Thoracic aorta (tissue), 2 donors: ENCODE measurements around the gene UBE2QL1. TPM values are rescaled to one million over a fixed set of nuclear protein-coding genes. Genes with fewer than 3 reads are reported as not detected.

Experiments
- ATAC-seq: fragments of 150-250 bp; one replicate; pipeline ENCODE4 v1.8.0; 2017; ENCODE audit warnings: low read depth; ENCODE audit not compliant: insufficient number of reproducible peaks, low FRiP score
- DNase-seq: peaks from one replicate; pipeline ENCODE4 v3.0.0-alpha.2; 2020; ENCODE audit warnings: low spot score
- H3K27ac ChIP-seq, 2 donors: fragments of 200-600 bp; sonication (generic); 1 replicate in 1 of 2; 2 replicates in 1 of 2; pipeline ENCODE4 v1.5.1; 2016; ENCODE audit warnings: mild to moderate bottlenecking in 2 of 2, moderate library complexity in 2 of 2
- H3K27me3 ChIP-seq: fragments of 200-600 bp; sonication (generic); replicated peaks from 2 replicates; pipeline ENCODE4 v1.6.0; 2016; ENCODE audit warnings: mild to moderate bottlenecking; ENCODE audit not compliant: insufficient read depth
- H3K36me3 ChIP-seq: fragments of 200-600 bp; sonication (generic); one replicate; pipeline ENCODE4 v1.5.1; 2016
- H3K4me1 ChIP-seq, 2 donors: fragments of 200-600 bp; sonication (generic); 1 replicate in 1 of 2; 2 replicates in 1 of 2; pipeline versions ENCODE4 v1.5.1 to v1.6.0; 2016; ENCODE audit warnings: low read depth in 2 of 2, mild to moderate bottlenecking in 1 of 2; ENCODE audit not compliant: control insufficient read depth in 1 of 2
- H3K4me3 ChIP-seq: fragments of 200-600 bp; sonication (generic); 2 replicates; pipeline ENCODE4 v1.5.1; 2016; ENCODE audit warnings: mild to moderate bottlenecking
- H3K9me3 ChIP-seq: fragments of 200-600 bp; sonication (generic); 2 replicates; pipeline ENCODE4 v1.5.1; 2016
- total RNA-seq, 2 donors: library from RNA; depleted of rRNA; stranded (reverse); fragments of >200 nt; gene quantifications; one replicate each; pipeline versions ENCODE4 v1.1.0 to v1.2.3, GENCODE V29; 2016
- TF ChIP-seq, protein P1 (sequence below): fragments of 200-600 bp; sonication (generic); IDR thresholded peaks from one replicate; pipeline ENCODE4 v1.5.1; 2019; ENCODE audit warnings: antibody characterized with exemption

The UBE2QL1 gene
- total RNA-seq, 2 donors from 2014 or later: 3.2 to 3.5 TPM

DNA sequence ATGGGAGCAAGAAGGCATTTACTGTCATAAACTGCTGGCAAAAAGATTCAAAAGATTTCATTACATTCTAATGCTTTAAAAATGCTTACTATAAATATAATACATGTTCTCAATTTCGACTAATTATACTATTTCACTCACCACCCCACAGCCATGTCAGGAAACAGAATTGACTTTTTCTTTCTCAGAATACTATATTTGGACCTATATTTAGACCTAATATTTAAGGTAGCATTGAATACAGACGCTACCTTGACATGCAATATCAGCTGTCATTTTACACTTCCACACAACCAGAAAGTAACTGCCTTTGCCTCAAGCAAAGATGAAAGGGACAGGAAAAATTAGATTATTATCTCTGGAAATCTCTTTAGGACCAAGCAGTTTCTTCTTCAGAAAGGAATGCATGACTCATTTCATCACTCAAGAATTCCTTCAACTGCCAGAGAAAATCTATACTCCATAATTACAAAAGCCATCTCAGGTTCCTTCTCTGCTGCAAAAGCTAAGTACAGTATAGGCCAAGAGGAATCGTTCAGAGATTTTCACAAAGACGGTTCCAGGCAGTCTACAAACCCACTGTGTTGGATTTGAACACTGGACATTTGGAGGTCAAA, 11.8 kb upstream of the UBE2QL1 start:
- TF ChIP-seq, protein P1, sequence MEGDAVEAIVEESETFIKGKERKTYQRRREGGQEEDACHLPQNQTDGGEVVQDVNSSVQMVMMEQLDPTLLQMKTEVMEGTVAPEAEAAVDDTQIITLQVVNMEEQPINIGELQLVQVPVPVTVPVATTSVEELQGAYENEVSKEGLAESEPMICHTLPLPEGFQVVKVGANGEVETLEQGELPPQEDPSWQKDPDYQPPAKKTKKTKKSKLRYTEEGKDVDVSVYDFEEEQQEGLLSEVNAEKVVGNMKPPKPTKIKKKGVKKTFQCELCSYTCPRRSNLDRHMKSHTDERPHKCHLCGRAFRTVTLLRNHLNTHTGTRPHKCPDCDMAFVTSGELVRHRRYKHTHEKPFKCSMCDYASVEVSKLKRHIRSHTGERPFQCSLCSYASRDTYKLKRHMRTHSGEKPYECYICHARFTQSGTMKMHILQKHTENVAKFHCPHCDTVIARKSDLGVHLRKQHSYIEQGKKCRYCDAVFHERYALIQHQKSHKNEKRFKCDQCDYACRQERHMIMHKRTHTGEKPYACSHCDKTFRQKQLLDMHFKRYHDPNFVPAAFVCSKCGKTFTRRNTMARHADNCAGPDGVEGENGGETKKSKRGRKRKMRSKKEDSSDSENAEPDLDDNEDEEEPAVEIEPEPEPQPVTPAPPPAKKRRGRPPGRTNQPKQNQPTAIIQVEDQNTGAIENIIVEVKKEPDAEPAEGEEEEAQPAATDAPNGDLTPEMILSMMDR: no peak
- Histone ChIP-seq H3K4me3 (no peak overlapping the region), H3K9me3 (no peaks in the 10 kb centered on the region), H3K4me1 (no peaks in the 10 kb centered on the region), H3K27ac (no peak overlapping the region), H3K27me3 (no peaks in the 10 kb centered on the region), H3K36me3 (no peaks in the 10 kb centered on the region)
- ATAC-seq (no peak), DNase-seq (no peak)

DNA sequence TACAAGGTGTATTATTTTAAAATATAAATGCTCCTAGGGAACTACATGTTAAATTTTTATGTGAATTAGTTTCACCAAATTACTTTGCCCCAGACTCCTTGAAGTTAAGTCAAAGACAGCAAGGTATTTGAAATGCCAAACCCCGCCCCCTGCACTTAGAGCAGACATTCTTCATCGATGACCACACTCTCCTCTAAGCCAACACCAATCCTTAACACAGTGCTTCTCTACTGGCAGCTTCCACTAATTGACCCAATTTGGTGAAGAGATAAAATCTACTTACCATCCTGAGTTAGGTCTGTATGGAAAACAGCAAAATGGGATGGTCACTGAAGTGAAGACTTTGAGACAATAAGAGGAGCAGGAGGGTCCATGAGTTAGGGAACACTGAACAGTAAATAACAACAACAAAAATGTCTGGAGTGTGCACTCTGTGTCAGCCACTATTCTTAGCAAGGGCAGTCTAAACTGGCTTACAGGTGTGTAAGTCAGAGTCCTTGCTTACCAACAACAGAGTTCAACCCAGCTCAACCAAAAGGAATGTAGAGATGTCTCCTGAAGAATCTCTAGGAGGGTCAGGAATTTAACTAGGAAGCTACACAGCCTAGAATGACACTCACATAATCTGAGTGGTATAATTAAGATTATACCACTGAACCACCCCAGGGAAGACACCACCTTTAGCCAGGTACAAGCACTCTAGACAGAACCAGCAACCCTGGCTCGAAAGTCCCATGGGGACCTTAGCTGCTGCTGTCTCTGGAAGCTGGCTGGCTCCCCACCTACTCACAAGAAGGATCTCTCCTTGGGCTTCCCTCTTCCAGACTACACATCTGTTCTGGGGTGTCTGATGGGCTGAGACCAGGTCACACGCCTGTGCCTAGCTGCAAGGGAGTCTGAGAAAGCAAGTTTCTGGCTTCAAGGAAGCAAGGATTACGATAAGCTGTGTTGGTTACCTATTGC, 8.8 kb upstream of the UBE2QL1 start:
- no peaks in the 10 kb centered on the region for H3K27me3 ChIP-seq
- H3K4me1 ChIP-seq: no peaks in the 10 kb centered on the region
- no peak overlapping the region for H3K4me3 ChIP-seq
- TF ChIP-seq, protein P1: no peak
- no peak for ATAC-seq
- no peaks in the 10 kb centered on the region for H3K9me3 ChIP-seq
- no peak for DNase-seq
- H3K27ac ChIP-seq: no peak overlapping the region
- no peaks in the 10 kb centered on the region for H3K36me3 ChIP-seq

DNA sequence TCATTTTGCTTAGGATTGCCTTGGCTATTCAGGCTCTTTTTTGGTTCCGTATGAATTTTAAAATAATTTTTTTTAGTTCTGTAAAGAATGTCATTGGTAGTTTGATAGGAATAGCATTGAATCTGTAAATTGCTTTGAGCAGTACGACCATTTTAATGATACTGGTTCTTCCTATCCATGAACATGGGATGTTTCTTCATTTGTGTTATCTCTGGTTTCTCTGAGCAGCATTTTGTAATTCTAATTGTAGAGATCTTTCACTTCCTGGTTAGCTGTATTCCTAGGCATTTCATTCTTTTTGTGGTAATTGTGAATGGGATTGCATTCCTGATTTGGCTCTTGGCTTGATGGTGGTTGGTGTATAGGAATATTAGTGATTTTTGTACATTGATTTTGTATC, 6.3 kb upstream of the UBE2QL1 start:
- TF ChIP-seq, protein P1: no peak
- H3K27me3 ChIP-seq: no peaks in the 10 kb centered on the region
- H3K9me3 ChIP-seq: no peaks in the 10 kb centered on the region
- no peaks in the 10 kb centered on the region for H3K4me1 ChIP-seq
- no peak for ATAC-seq
- no peak overlapping the region for H3K4me3 ChIP-seq
- no peaks in the 10 kb centered on the region for H3K36me3 ChIP-seq
- DNase-seq: no peak
- H3K27ac ChIP-seq: no peak overlapping the region

DNA sequence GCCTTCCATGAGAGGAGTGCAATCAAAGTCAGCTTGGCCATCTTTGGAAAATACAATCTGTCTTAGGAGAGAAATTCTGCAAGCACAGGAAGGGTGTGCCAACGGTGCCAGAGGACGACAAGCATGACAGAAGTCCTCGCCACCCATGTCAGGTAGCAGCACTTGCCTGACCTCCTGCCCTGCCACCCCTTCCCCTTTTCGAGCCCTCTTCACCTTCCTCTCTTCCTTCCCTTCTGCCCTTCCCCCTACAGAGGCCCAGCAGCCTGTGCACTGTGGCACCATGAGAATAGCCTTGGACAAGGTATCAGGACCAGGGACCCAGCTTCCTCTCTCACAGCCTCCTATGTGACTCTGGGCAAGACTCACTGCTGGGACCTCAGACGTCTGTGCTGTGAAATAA, 5.3 kb upstream of the UBE2QL1 start:
- no peak for DNase-seq
- Histone ChIP-seq H3K27ac (no peak overlapping the region), H3K36me3 (no peaks in the 10 kb centered on the region), H3K9me3 (no peaks in the 10 kb centered on the region), H3K4me1 (no peaks in the 10 kb centered on the region), H3K4me3 (no peak overlapping the region), H3K27me3 (no peaks in the 10 kb centered on the region)
- TF ChIP-seq, protein P1: no peak
- no peak for ATAC-seq

DNA sequence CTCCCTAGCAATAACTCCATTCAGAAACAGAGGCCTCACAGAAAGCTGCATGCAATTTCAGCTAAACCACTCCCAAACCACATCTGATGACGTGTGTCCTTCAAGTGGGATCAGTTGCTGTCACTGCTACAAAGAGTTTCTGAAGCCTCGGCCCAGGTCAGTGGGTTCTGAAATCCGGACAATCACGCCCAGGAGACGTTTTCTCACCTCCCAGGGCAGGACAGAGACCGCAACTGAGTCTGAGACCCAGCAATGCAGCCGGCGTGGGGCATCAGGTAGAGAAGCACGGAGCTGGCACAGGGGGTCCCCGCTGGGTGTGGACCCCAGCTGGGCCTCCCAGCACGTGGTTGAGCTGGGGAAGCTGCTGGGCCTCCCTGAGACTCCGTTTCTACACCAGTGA, 2.6 kb upstream of the UBE2QL1 start:
- Histone ChIP-seq H3K4me1 (peaks cover 0 to 7% of the 10 kb centered on the region in 2 donors), H3K36me3 (no peaks in the 10 kb centered on the region), H3K9me3 (no peaks in the 10 kb centered on the region), H3K27me3 (no peaks in the 10 kb centered on the region), H3K27ac (no peak overlapping the region), H3K4me3 (no peak overlapping the region)
- ATAC-seq (no peak), DNase-seq (no peak)
- TF ChIP-seq, protein P1: no peak
